Activated CD4-positive, alpha-beta memory T cell treated with anti-CD3 and anti-CD28 coated beads, Interleukin-2, amount 10 ng/mL, durations not matched to agents 7 days and 5 days (primary cell): ENCODE data around the gene ERN2. TPM values are rescaled to one million over a fixed set of nuclear protein-coding genes. Genes with fewer than 3 reads are reported as not detected.

Experiments used
- CTCF ChIA-PET: fragments of 350-600 bp; sonication (Branson Sonifier 250); formaldehyde crosslinking; loops from one replicate; lab custom pipeline; 2021; ENCODE audit warnings: antibody characterized with exemption, inconsistent platforms; lab: Charles Lee
- POLR2A ChIA-PET: fragments of 350-600 bp; sonication (Branson Sonifier 250); formaldehyde crosslinking; loops from one replicate; lab custom pipeline; 2021; ENCODE audit warnings: antibody characterized with exemption; lab: Charles Lee
- DNase-seq: peaks from one replicate; pipeline ENCODE4 v3.0.0-alpha.2; 2020
- H3K27ac Mint-ChIP-seq: one replicate; pipeline ENCODE4 v1.8.0; 2021; ENCODE audit warnings: mild to moderate bottlenecking, mixed read lengths
- H3K27me3 Mint-ChIP-seq: one replicate; pipeline ENCODE4 v1.8.0; 2021; ENCODE audit warnings: mixed read lengths
- H3K36me3 Mint-ChIP-seq: one replicate; pipeline ENCODE4 v1.8.0; 2021; ENCODE audit warnings: low read depth, mixed read lengths
- H3K4me1 Mint-ChIP-seq: one replicate; pipeline ENCODE4 v1.8.0; 2021; ENCODE audit warnings: mixed read lengths
- H3K4me3 Mint-ChIP-seq: one replicate; pipeline ENCODE4 v1.8.0; 2021; ENCODE audit warnings: mild to moderate bottlenecking, mixed read lengths
- H3K9me3 Mint-ChIP-seq: one replicate; pipeline ENCODE4 v1.8.0; 2021; ENCODE audit warnings: mixed read lengths
- total RNA-seq, 2 experiments: library from RNA; stranded (reverse); gene quantifications; one replicate each; pipeline ENCODE4 v1.2.3, GENCODE V29; 2021

The ERN2 gene
- total RNA-seq, 2 experiments from 2014 or later, result not detected

- no peak for DNase-seq
- ChIA-PET POLR2A (interaction anchor here (1.6 to 4.7 kb wide), 3 partner anchors 7 to 50 kb away, joined by 4 to 28 read pairs (median 4); partner anchors contain the start of genes DCTN5, PALB2 and PLK1), CTCF (no interaction called here)
- no peak overlapping the region for H3K27ac Mint-ChIP-seq
- no peak overlapping the region for H3K4me3 Mint-ChIP-seq
- peaks cover 3% of the 10 kb centered on the region for H3K4me1 Mint-ChIP-seq
- H3K9me3 Mint-ChIP-seq, result no peaks in the 10 kb centered on the region
- H3K36me3 Mint-ChIP-seq, result peaks cover 50% of the 10 kb centered on the region
- no peaks in the 10 kb centered on the region for H3K27me3 Mint-ChIP-seq
Observed at GRCh38 chr16:23691483-23692189, 21.4 kb downstream of the ERN2 start.

GRCh38 chr16:23690771-23691482 lies 22.1 kb downstream of the ERN2 start:
- CTCF ChIA-PET, result no interaction called here
- POLR2A ChIA-PET, result interaction anchor here (0.9 to 4.7 kb wide), 3 partner anchors 12 to 49 kb away, joined by 3 to 28 read pairs (median 4); partner anchors contain the start of genes DCTN5, PALB2 and PLK1
- Mint-ChIP-seq H3K4me3 (no peak overlapping the region), H3K27ac (no peak overlapping the region), H3K27me3 (no peaks in the 10 kb centered on the region), H3K36me3 (peaks cover 52% of the 10 kb centered on the region), H3K4me1 (peaks cover 3% of the 10 kb centered on the region), H3K9me3 (no peaks in the 10 kb centered on the region)
- no peak for DNase-seq

GRCh38 chr16:23689442-23690187 lies 23.4 kb downstream of the ERN2 start:
- no peak for DNase-seq
- Mint-ChIP-seq H3K27ac (no peak overlapping the region), H3K9me3 (no peaks in the 10 kb centered on the region), H3K36me3 (peaks cover 62% of the 10 kb centered on the region), H3K4me3 (no peak overlapping the region), H3K4me1 (peaks cover 5% of the 10 kb centered on the region), H3K27me3 (no peaks in the 10 kb centered on the region)
- POLR2A ChIA-PET, result interaction anchor here (0.6 to 4.7 kb wide), 3 partner anchors 11 to 48 kb away, joined by 3 to 28 read pairs (median 3); partner anchors contain the start of genes DCTN5 and PLK1
- CTCF ChIA-PET, result no interaction called here

- Mint-ChIP-seq H3K9me3 (no peaks in the 10 kb centered on the region), H3K4me3 (no peak overlapping the region), H3K27me3 (no peaks in the 10 kb centered on the region), H3K4me1 (peaks cover 6% of the 10 kb centered on the region), H3K27ac (no peak overlapping the region), H3K36me3 (peaks cover 77% of the 10 kb centered on the region)
- POLR2A ChIA-PET, result interaction anchor here (1.0 kb wide), 2 partner anchors 10 to 13 kb away, joined by 3 to 4 read pairs; no protein-coding TSS in a partner anchor
- DNase-seq, result no peak
- CTCF ChIA-PET, result no interaction called here
Observed at GRCh38 chr16:23687034-23687808, 25.8 kb downstream of the ERN2 start.

GRCh38 chr16:23683487-23683886 lies 29.5 kb downstream of the ERN2 start:
- ChIA-PET POLR2A (interaction anchor here (0.8 to 1.4 kb wide), 3 partner anchors 9 to 14 kb away, joined by 3 to 4 read pairs (median 3); no protein-coding TSS in a partner anchor), CTCF (interaction anchor here (0.6 kb wide), 1 partner anchor 388 kb away, joined by 4 read pairs; no protein-coding TSS in a partner anchor)
- H3K27me3 Mint-ChIP-seq, result no peaks in the 10 kb centered on the region
- peaks cover 36% of the 10 kb centered on the region for H3K4me1 Mint-ChIP-seq
- peaks cover 79% of the 10 kb centered on the region for H3K36me3 Mint-ChIP-seq
- H3K27ac Mint-ChIP-seq, result no peak overlapping the region
- no peak for DNase-seq
- no peaks in the 10 kb centered on the region for H3K9me3 Mint-ChIP-seq
- H3K4me3 Mint-ChIP-seq, result no peak overlapping the region

- peaks cover 66% of the 10 kb centered on the region for H3K36me3 Mint-ChIP-seq
- H3K27me3 Mint-ChIP-seq, result no peaks in the 10 kb centered on the region
- peak overlapping the region; percentile 45 for H3K27ac Mint-ChIP-seq
- H3K4me1 Mint-ChIP-seq, result peaks cover 47% of the 10 kb centered on the region
- H3K9me3 Mint-ChIP-seq, result no peaks in the 10 kb centered on the region
- POLR2A ChIA-PET, result interaction anchor here (1.0 kb wide), 1 partner anchor 12 kb away, joined by 3 read pairs; no protein-coding TSS in a partner anchor
- CTCF ChIA-PET, result no interaction called here
- no peak for DNase-seq
- H3K4me3 Mint-ChIP-seq, result no peak overlapping the region
Observed at GRCh38 chr16:23682181-23682580, 30.8 kb downstream of the ERN2 start.

GRCh38 chr16:23679986-23680336 lies 33.1 kb downstream of the ERN2 start:
- peak overlapping the region; percentile 5 for H3K27ac Mint-ChIP-seq

GRCh38 chr16:23679274-23679985 lies 33.6 kb downstream of the ERN2 start:
- Mint-ChIP-seq H3K4me1 (peaks cover 45% of the 10 kb centered on the region), H3K36me3 (peaks cover 47% of the 10 kb centered on the region), H3K27ac (peak overlapping the region; percentile 78), H3K9me3 (no peaks in the 10 kb centered on the region), H3K4me3 (peak overlapping the region; percentile 97), H3K27me3 (no peaks in the 10 kb centered on the region)
- DNase-seq, result peak; percentile 42
- ChIA-PET POLR2A (interaction anchor here (0.6 to 4.9 kb wide), 10 partner anchors 11 to 419 kb away, joined by 3 to 39 read pairs (median 3); partner anchors contain the start of genes DCTN5, GGA2 and PALB2), CTCF (interaction anchor here (0.5 to 2.7 kb wide), 7 partner anchors 10 to 372 kb away, joined by 3 to 12 read pairs (median 4); partner anchors contain the start of genes EARS2 and UBFD1)

More at GRCh38 chr16:23679986-23680336, 33.1 kb downstream of the ERN2 start:
- peaks cover 50% of the 10 kb centered on the region for H3K36me3 Mint-ChIP-seq
- H3K27me3 Mint-ChIP-seq, result no peaks in the 10 kb centered on the region
- peaks cover 46% of the 10 kb centered on the region for H3K4me1 Mint-ChIP-seq
- peak overlapping the region; percentile 97 for H3K4me3 Mint-ChIP-seq
- DNase-seq, result no peak
- ChIA-PET POLR2A (interaction anchor here (1.1 to 4.9 kb wide), 4 partner anchors 11 to 39 kb away, joined by 3 to 39 read pairs (median 33); partner anchors contain the start of genes DCTN5 and PALB2), CTCF (interaction anchor here (2.1 to 2.7 kb wide), 2 partner anchors 11 to 122 kb away, joined by 10 to 12 read pairs; partner anchors contain the start of genes EARS2 and UBFD1)
- no peaks in the 10 kb centered on the region for H3K9me3 Mint-ChIP-seq

GRCh38 chr16:23678430-23679273 lies 34.4 kb downstream of the ERN2 start, which contains the start of gene PLK1:
Gene PLK1, plus strand, starts transcription at chr16:23678889. Its CDS starts 44 bp downstream, at chr16:23678933.
- Mint-ChIP-seq H3K36me3 (peaks cover 47% of the 10 kb centered on the region), H3K27me3 (no peaks in the 10 kb centered on the region), H3K9me3 (no peaks in the 10 kb centered on the region), H3K27ac (peak within 1 kb of the TSS; percentile 78), H3K4me3 (peak within 1 kb of the TSS; percentile 97), H3K4me1 (peaks cover 45% of the 10 kb centered on the region)
- DNase-seq, result peak; percentile 91
- POLR2A ChIA-PET, result interaction anchor here (0.6 to 4.9 kb wide), 12 partner anchors 10 to 420 kb away, joined by 3 to 39 read pairs (median 3); partner anchors contain the start of genes DCTN5, GGA2 and PALB2
- CTCF ChIA-PET, result interaction anchor here (0.6 to 2.7 kb wide), 6 partner anchors 10 to 373 kb away, joined by 3 to 12 read pairs (median 4); partner anchors contain the start of genes EARS2 and UBFD1

GRCh38 chr16:23676924-23677480 lies 36.0 kb downstream of the ERN2 start:
- Mint-ChIP-seq H3K27me3 (no peaks in the 10 kb centered on the region), H3K27ac (no peak overlapping the region), H3K4me1 (peaks cover 42% of the 10 kb centered on the region), H3K36me3 (peaks cover 46% of the 10 kb centered on the region), H3K9me3 (no peaks in the 10 kb centered on the region), H3K4me3 (peak overlapping the region; percentile 21)
- CTCF ChIA-PET, result interaction anchor here (0.8 to 2.7 kb wide), 3 partner anchors 26 to 119 kb away, joined by 3 to 10 read pairs (median 3); partner anchors contain the start of genes EARS2 and UBFD1
- POLR2A ChIA-PET, result interaction anchor here (0.8 to 4.9 kb wide), 6 partner anchors 8 to 36 kb away, joined by 3 to 39 read pairs (median 16); partner anchors contain the start of genes DCTN5 and PALB2
- no peak for DNase-seq
